GM18951 (cell line): Measurements from ENCODE around the gene SRSF2.
"Not testable (repeated sequence)": the region's sequence is repeated elsewhere in the genome, so short reads cannot be mapped to it uniquely, and the experiment has no call there.

Experiments
- POLR2A ChIP-seq: IDR thresholded peaks from 4 replicates; pipeline ENCODE4 v1.6.1; 2011; ENCODE audit warnings: mild to moderate bottlenecking; ENCODE audit not compliant: insufficient read length, insufficient read depth; ENCODE audit errors: extremely low read depth
- in situ Hi-C: fragments of 300-500 bp; cut with MboI; formaldehyde crosslinking; loops from one replicate; pipeline ENCODE4 v1.12.0; 2022; ENCODE audit warnings: low sequenced_read_pairs, mixed read lengths, inconsistent platforms; ENCODE audit not compliant: unreplicated experiment

Gene SRSF2

GRCh38 chr17:76709077-76709950, 27.8 kb downstream of the SRSF2 start:
- in situ Hi-C loops, result no loop called here
- no peak for TF ChIP-seq POLR2A

DNA sequence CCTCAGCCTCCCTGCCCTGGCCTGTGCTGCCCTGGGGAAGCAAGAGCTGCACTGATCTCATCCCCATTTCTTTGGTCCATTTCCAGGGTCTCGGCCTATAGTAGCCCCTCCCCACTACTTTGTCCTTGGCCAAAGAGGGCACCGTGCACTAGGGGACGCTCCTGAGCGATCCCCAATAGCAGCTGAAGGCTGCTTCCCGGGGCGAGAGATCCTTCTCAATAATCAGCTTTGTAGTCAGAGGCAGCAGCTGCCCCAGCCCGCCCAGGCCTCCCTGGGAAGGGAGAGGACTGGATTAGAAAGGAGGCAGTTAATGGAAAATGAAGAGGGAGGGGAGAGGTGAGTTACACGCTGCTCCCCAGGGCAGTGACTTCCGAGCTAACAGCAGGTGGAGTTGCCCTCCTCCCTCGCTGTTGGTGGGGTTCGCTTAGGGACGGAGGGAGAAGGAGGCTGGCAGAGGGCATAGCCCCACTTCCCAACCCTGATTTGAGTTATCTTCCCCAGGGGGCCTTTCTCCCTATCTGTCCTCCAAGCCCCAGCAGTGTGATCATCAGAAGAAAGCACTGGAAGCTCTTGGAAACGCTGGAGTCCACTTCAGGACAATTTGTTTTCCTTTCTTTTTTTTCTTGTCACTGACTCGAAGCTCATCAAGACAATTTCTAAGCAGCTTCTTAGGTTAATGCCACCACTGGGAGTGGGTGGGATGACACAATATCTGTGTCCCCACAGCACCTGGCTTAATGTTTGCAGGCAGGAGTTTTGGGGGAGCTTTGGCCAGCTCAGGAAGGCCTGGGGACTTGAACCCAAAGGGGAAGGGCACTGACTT, 28.9 kb downstream of the SRSF2 start:
- in situ Hi-C loops, result no loop called here
- no peak for TF ChIP-seq POLR2A

DNA sequence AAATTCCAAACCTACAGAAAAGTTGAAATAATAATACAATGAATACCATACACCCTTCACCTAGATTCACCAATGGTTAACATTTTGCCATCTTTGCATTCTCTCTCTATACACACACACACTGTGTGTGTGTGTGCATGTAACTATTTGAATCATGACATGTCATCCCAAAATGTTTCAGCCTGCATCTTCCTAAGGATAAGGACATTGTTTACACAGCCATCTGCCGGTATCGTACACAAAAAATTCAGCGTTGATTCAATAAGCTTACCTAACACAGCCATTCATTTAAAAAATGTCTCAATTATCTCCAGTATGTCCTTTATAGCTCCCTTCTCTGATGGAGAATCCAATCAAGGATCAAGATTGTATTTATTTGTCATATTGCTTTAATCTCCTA, 30.3 kb downstream of the SRSF2 start:
- no peak for TF ChIP-seq POLR2A
- in situ Hi-C loops, result no loop called here

GRCh38 chr17:76704805-76705204, 32.3 kb downstream of the SRSF2 start:
- in situ Hi-C loops, result no loop called here
- TF ChIP-seq POLR2A, result no peak

DNA sequence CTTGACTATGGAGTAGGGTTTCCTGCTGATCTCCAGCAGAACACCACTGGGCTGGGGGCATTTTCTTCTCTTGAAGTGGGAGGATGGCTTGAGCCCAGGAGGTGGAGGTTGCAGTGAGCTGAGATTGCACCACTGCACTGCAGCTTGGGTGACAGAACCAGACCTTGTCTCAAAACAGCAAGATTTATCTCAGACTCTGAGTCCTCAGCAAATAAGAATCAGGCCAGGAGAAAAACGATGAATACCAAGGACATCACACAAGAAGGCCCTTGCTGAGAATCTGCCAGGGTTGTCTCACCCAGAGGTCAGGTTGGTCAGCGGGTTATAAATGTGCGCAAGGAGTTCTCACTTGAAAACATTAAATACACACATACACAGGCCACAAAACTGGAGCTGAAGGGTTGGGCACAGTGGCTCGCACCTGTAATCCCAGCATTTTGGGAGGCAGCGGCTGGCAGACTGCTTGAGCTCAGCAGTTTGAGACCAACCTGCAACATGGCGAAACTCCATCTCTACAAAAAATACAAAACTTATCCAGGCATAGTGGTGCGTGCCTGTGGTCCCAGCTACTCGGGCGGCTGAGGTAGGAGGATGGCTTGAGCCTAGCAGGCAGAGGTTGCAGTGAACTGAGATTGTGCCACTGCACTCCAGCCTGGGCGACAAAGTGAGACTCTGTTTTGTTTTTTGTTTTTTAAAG, 34.0 kb downstream of the SRSF2 start:
- no peak for TF ChIP-seq POLR2A
- in situ Hi-C loops, result no loop called here

- in situ Hi-C loops, result no loop called here
- no peak for TF ChIP-seq POLR2A
These were observed 35.1 kb downstream of the SRSF2 start for GRCh38 chr17:76702076-76702475.

- TF ChIP-seq POLR2A, result no peak
- in situ Hi-C loops, result no loop called here
These were observed 35.6 kb downstream of the SRSF2 start for GRCh38 chr17:76701471-76701967.

- TF ChIP-seq POLR2A, result no peak
- in situ Hi-C loops, result no loop called here
These were observed 36.3 kb downstream of the SRSF2 start for GRCh38 chr17:76700617-76701470.

- in situ Hi-C loops, result no loop called here
- no peak for TF ChIP-seq POLR2A
These were observed 36.9 kb downstream of the SRSF2 start for GRCh38 chr17:76700270-76700616.

DNA sequence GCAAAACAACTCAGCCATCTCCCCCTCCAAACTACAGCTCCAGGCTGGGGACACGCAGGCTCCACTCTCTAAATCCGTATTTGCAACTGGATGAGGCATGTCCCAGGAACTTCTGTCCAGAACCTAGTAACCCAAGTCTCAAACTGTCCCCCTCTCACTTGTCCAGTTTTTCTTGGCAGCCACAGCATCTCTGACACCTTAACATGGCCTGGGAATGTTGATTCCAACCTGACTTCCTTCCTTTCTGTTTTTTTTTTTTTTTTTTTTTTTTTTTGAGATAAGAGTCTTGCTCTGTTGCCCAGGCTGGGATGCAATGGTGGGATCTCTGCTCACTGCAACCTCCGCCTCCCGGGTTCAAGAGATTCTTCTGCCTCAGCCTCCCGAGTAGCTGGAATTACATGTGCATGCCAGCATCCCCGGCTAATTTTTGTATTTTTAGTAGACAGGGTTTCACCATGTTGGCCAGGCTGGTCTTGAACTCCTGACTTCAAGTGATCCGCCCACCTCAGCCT, 38.6 kb downstream of the SRSF2 start:
- in situ Hi-C loops, result not testable (repeated sequence)

DNA sequence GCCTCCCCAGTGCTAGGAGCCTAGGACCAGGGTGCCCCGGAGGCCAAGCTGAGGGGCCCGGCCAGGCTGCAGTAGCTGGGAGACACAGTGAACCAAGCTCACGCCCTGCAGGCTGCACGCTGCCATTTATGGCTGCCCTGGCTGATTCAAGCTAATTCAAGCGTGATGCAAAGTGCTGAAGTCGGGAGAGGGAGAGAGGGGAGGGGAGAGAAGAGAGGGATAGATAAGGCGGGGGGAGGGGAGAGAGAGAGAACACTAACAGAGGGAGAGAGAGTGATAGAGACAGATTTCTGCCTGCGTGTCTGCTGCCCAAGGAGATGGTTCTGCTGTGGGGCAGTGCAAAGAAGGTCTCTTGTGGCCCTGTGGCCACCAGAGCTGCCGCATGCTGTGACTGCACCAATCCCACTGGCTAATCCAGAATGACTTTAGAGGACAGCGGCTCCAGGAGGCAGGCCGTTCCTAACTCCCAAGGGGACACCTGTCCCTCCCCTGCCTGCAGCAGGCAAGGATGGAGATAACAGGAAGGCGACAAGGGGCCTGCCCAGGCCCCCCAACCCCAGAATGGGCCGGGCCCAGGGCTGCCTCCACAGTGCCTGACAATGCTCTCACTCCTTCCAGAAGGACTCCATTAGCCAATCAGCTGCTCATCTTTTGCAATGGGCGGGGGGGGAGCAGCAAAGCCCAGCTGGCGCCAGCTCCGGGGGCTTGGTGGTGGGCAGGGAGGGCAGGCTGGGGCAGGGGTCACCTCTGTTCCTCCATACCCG, 39.2 kb downstream of the SRSF2 start:
- in situ Hi-C loops, result no loop called here
- TF ChIP-seq POLR2A, result no peak

DNA sequence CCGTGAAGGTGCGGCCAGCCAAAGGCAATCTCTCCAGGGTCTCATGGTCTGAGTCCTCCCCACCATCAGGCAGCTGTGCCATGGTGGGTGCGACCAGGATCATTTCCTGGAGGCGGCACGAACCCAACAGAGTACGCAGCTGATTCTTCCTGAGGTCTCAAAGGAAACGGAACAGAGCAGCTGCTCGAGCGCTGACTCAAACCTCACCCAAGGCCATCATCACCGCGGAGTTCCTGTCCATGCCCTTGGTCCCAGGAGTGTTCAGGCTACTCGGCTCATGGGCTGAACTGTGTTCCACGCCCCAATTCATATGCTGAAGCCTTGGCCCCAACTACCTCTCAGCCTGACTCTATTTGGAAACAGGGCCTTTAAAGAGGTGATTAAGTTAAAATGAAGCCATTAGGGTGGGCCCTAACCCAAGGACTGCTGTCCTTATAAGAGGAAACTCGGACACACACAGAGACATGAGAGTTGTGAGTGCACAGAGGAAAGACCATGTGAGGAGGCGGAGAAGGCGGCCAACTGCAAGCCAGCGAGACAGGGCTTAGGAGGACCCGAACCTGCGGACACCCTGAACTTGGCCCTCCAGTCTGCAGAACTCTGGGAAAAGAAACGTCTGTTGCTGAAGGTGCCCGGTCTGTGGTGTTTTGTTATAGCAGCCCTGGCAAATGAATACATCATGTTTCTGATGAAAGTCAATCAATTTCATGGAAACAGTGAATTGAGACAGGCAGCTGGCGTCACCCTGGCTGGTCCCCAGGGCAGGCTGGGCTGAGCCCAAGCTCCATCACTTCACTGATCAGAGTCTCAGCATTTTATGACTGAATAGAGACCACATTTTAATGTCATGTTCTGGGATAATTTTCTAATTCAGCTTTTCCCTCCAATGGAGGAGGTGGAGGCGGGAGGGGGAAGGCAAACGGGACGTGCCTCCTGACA, 40.1 kb downstream of the SRSF2 start:
- TF ChIP-seq POLR2A, result no peak
- in situ Hi-C loops, result no loop called here
